ENCODE results near the gene FZD4. TPM values are rescaled to one million over a fixed set of nuclear protein-coding genes. Genes with fewer than 3 reads are reported as not detected.
A peak's percentile ranks its signal among the peaks of the same experiment; 100 is the strongest.

FZD4 gene
- total and polyA plus RNA-seq, 8 donors = 20.7 to 27.1 (median 25.5) TPM

DNA sequence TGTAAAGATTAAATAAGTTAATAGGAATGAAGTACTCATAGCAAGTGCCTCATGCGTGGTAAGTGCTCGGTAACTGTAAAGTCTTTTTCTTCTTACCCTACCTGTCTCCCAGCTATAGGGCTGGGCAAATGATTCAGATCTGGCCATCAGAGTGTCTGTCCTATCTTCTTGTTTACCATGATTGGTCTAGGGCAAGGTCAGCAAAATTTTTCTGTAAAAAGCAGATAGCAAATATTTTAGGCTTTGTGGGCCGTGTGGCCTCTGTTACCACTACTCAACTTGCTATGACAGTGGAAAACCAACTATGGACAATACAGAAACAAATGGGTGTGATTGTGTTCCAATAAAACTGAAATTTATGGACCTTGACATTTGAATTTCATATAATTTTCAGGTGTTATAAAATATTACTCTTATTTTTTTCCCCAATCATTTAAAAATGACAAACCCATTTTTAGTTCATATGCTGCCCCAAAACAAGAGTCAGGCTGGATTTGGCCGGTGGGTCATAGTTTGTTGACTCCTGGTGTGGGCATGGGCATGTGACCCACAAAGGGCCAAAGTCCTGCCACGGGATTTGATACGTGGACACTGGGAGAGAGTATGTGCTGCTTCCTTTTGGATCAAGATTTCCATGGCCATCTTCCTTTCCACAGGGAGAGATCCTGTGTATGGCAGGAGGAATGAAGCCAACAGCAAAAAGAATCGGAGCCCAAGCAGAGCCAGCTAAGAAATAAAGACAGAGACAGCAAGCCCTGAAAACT lies 26.8 kb upstream of the FZD4 start:
- ATAC-seq = no peak
- H3K4me3 ChIP-seq = no peak overlapping the region
- H3K27me3 ChIP-seq = no peaks in the 10 kb centered on the region
- TF ChIP-seq, protein P1, sequence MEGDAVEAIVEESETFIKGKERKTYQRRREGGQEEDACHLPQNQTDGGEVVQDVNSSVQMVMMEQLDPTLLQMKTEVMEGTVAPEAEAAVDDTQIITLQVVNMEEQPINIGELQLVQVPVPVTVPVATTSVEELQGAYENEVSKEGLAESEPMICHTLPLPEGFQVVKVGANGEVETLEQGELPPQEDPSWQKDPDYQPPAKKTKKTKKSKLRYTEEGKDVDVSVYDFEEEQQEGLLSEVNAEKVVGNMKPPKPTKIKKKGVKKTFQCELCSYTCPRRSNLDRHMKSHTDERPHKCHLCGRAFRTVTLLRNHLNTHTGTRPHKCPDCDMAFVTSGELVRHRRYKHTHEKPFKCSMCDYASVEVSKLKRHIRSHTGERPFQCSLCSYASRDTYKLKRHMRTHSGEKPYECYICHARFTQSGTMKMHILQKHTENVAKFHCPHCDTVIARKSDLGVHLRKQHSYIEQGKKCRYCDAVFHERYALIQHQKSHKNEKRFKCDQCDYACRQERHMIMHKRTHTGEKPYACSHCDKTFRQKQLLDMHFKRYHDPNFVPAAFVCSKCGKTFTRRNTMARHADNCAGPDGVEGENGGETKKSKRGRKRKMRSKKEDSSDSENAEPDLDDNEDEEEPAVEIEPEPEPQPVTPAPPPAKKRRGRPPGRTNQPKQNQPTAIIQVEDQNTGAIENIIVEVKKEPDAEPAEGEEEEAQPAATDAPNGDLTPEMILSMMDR (IDR thresholded peaks at IDR 0.05) = no peak
- H3K9me3 ChIP-seq = no peaks in the 10 kb centered on the region
- H3K27ac ChIP-seq = no peak overlapping the region
- no peaks in the 10 kb centered on the region for H3K36me3 ChIP-seq
- no peak for DNase-seq
- intact Hi-C loops (cut with DNase I) = no loop called here
- peaks cover 0 to 6% of the 10 kb centered on the region in 2 donors for H3K4me1 ChIP-seq

DNA sequence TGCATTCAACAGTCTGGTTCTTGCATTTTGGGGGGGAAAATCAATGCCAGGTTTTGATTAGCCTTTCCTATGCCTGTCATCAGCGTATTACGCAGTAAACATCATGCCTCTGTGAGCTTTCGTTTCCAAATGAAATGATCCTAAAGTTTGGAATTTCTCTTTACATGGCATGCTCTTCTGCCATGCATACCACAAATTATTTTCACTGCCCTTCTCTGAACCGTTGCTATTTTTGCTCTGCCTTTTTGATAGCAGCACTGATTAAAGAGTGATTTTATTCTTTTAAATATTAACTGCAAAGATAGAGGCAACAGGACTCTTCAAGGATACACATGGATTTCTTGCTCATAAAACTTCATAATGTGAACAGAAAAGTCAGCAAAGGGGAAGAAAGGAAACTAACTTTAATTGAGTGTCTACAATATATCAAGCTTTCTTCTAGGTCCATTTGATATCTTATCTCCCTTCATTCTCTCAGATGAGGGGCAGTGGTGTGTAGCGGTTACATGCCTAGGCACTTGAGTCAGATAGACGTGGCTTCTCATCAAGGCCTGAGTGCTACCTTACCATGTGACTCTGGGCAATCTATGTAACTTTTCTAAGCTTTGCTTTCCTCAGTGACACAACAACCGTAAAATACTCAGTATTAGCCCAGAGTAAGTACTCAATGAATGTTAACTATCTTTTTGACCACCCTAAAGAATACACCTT lies 25.0 kb upstream of the FZD4 start:
- TF ChIP-seq, protein P1 (IDR thresholded peaks at IDR 0.05) = no peak
- Histone ChIP-seq H3K9me3 (no peaks in the 10 kb centered on the region), H3K4me1 (peaks cover 0 to 6% of the 10 kb centered on the region in 2 donors), H3K36me3 (no peaks in the 10 kb centered on the region), H3K27me3 (no peaks in the 10 kb centered on the region), H3K4me3 (no peak overlapping the region), H3K27ac (no peak overlapping the region)
- no peak for DNase-seq
- ATAC-seq = no peak
- intact Hi-C loops (cut with DNase I) = no loop called here

DNA sequence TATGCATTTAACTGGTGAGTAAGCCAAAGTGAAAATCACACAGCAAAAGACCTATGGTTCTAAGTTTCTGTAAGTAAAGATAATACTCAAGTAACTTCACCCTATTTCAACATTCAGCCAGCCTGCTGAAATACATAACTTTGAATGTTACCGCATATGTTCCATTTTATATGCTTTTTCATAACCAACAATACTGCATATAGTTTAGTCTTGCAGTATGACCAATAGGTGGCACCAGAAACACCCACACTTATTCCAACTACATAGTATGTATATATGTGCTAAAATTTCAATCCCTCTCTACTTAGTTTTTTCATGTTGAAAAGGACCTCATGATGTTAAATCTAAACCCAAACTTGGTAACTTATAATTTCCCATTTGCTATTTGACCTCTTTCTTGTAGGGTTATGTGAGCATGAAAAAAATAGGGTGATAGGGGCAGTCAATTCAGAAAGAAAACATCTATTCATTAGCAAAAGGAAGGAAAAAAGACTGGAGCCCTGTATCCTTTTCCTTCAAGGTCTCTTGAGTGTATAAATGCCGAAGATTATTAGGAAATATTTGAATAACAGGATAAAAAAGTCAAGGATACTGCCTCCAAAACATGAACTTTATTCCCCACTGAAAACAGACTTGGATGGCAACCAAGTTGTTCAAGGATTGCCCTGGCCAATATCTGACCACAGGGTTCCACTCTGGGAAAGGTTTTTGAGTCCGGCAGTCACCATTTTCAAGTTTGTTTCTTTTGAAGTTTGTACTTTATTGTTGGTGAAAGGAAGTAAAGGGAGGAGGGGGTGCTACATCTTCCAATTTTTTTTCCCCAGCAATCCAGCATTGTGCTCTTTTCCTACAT lies 23.8 kb upstream of the FZD4 start:
- H3K27me3 ChIP-seq = no peaks in the 10 kb centered on the region
- peak in 1 of 4 donors; percentile 55 for DNase-seq
- H3K4me1 ChIP-seq = peaks cover 0 to 6% of the 10 kb centered on the region in 2 donors
- no peak overlapping the region for H3K27ac ChIP-seq
- TF ChIP-seq, protein P1 (IDR thresholded peaks at IDR 0.05) = peak; percentile 43 to 45
- intact Hi-C loops (cut with DNase I) = no loop called here
- no peaks in the 10 kb centered on the region for H3K9me3 ChIP-seq
- H3K36me3 ChIP-seq = no peaks in the 10 kb centered on the region
- peak; percentile 83 for ATAC-seq
- no peak overlapping the region for H3K4me3 ChIP-seq

DNA sequence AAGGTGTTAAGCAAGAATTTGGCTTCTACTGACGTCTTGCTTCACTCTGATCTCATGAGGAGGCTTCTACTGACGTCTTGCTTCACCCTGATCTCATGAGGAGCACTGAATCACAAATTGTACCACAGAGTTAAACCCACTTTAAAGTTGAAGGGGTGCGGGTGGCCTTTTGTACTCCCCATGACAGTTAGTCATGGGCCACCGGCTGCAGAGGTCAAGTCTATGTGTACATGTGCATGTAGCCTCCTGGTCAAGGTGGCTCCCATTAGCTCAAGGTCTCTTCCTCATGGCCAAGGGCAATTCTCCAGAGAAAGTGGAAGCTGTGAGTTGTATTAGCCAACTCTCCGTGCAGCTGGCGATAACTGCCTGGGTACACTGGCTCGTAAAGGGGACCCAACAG lies 23.1 kb upstream of the FZD4 start:
- H3K36me3 ChIP-seq = no peaks in the 10 kb centered on the region
- TF ChIP-seq, protein P1 (IDR thresholded peaks at IDR 0.05) = no peak
- ATAC-seq = no peak
- no peak for DNase-seq
- H3K4me3 ChIP-seq = no peak overlapping the region
- intact Hi-C loops (cut with DNase I) = no loop called here
- peaks cover 0 to 6% of the 10 kb centered on the region in 2 donors for H3K4me1 ChIP-seq
- peaks cover 0 to 3% of the 10 kb centered on the region in 2 donors for H3K9me3 ChIP-seq
- H3K27me3 ChIP-seq = no peaks in the 10 kb centered on the region
- no peak overlapping the region for H3K27ac ChIP-seq
